NB4 (cell line): Measurements from ENCODE around the gene C19orf73.

Experiments used
- DNase-seq: peaks from one replicate; pipeline ENCODE4 v3.0.0; 2010; ENCODE audit warnings: low read depth
- H3K4me3 ChIP-seq: one replicate; pipeline ENCODE4 v1.5.1; 2011; ENCODE audit warnings: mild to moderate bottlenecking, low read depth, low read length, moderate library complexity
- CTCF ChIP-seq: IDR thresholded peaks from one replicate; pipeline ENCODE4 v1.5.1; 2012; ENCODE audit warnings: low read depth, low read length
- MAX ChIP-seq: IDR thresholded peaks from 2 replicates; pipeline ENCODE4 v1.6.1; 2011; ENCODE audit warnings: low read depth, low read length
- MYC ChIP-seq: IDR thresholded peaks from 2 replicates; pipeline ENCODE4 v1.6.1; 2011; ENCODE audit warnings: low read depth, low read length
- POLR2A ChIP-seq: IDR thresholded peaks from 2 replicates; pipeline ENCODE4 v1.6.1; 2011; ENCODE audit warnings: mild to moderate bottlenecking; ENCODE audit not compliant: insufficient read length; ENCODE audit errors: extremely low read depth

The C19orf73 gene

GRCh38 chr19:49107625-49108459 is 11.1 kb downstream of the C19orf73 start:
- no peak overlapping the region for H3K4me3 ChIP-seq
- DNase-seq = no peak
- TF ChIP-seq MYC = no peak
- no peak for TF ChIP-seq CTCF
- TF ChIP-seq POLR2A = no peak
- TF ChIP-seq MAX = no peak

GRCh38 chr19:49106648-49107135 is 12.3 kb downstream of the C19orf73 start:
- TF ChIP-seq MYC (no peak), CTCF (peak; percentile 62)
- DNase-seq = peak; percentile 70
- H3K4me3 ChIP-seq = no peak overlapping the region

- no peak overlapping the region for H3K4me3 ChIP-seq
- no peak for TF ChIP-seq CTCF
- no peak for TF ChIP-seq POLR2A
- TF ChIP-seq MAX = no peak
- TF ChIP-seq MYC = no peak
- DNase-seq = no peak
These were observed 14.6 kb downstream of the C19orf73 start for GRCh38 chr19:49104229-49104864.

- no peak for TF ChIP-seq MYC
- no peak for TF ChIP-seq CTCF
- TF ChIP-seq POLR2A = no peak
- TF ChIP-seq MAX = no peak
- DNase-seq = no peak
- no peak overlapping the region for H3K4me3 ChIP-seq
These were observed 15.4 kb downstream of the C19orf73 start for GRCh38 chr19:49103331-49104085.

GRCh38 chr19:49102303-49102702 is 16.6 kb downstream of the C19orf73 start:
- DNase-seq = no peak
- no peak for TF ChIP-seq CTCF
- TF ChIP-seq MYC = no peak
- no peak for TF ChIP-seq MAX
- TF ChIP-seq POLR2A = no peak
- H3K4me3 ChIP-seq = no peak overlapping the region
